ENCODE data around the gene BTF3. TPM values are rescaled to one million over a fixed set of nuclear protein-coding genes. Genes with fewer than 3 reads are reported as not detected.

Gene BTF3
- total and polyA plus RNA-seq, 2 experiments from 2014 or later = 506 to 1,148 TPM

- H3K4me3 Mint-ChIP-seq = peak overlapping the region; percentile 58
Measured at GRCh38 chr5:73452215-73452614, 46.0 kb upstream of the BTF3 start.

More at GRCh38 chr5:73452215-73452614, 46.0 kb upstream of the BTF3 start:
- H3K4me2 ChIP-seq = peak overlapping the region; percentile 78
- no peaks in the 10 kb centered on the region; the same call in 2 of the 3 replicates for H3K9me3 Mint-ChIP-seq
- H3K27ac ChIP-seq (ENCODE audit: low read depth) = no peak overlapping the region
- peaks cover 5% of the 10 kb centered on the region; the same call in 1 of the 2 replicates for H3F3A ChIP-seq (replicated peaks; ENCODE audit: low read depth)
- no peak for ATAC-seq
- H3K27me3 Mint-ChIP-seq (ENCODE audit: insufficient read depth, low read depth, poor library complexity) = peaks cover 56% of the 10 kb centered on the region
- peak overlapping the region; percentile 51 for H3K4me3 ChIP-seq
- H4K20me1 ChIP-seq (replicated peaks; ENCODE audit: insufficient read depth) = no peaks in the 10 kb centered on the region
- peaks cover 26% of the 10 kb centered on the region for H3K4me1 ChIP-seq (ENCODE audit: insufficient read depth)
- H2AFZ ChIP-seq = no peak overlapping the region
- H3K4me1 Mint-ChIP-seq = peaks cover 22% of the 10 kb centered on the region; the same call in 2 of the 3 replicates
- H3K79me2 ChIP-seq (replicated peaks; ENCODE audit: insufficient read depth) = no peaks in the 10 kb centered on the region
- no peaks in the 10 kb centered on the region for H3K36me3 ChIP-seq (ENCODE audit: insufficient read depth)
- H3K27ac Mint-ChIP-seq = no peak overlapping the region
- H3K9me2 ChIP-seq (ENCODE audit: insufficient read depth) = no peaks in the 10 kb centered on the region
- DNase-seq (ENCODE audit: low spot score) = no peak
- no peak for TF ChIP-seq EZH2phosphoT487 (IDR thresholded peaks at IDR 0.05; ENCODE audit: unreplicated experiment)
- no peak for TF ChIP-seq STAT1 (IDR thresholded peaks at IDR 0.05; ENCODE audit: unreplicated experiment)
- TF ChIP-seq POLR2AphosphoS5 (IDR thresholded peaks at IDR 0.05; ENCODE audit: low read depth) = no peak
- TF ChIP-seq CREB1 (CRISPR knock-in tag; IDR thresholded peaks at IDR 0.05; ENCODE audit: low read depth) = no peak
- TF ChIP-seq NANOG (IDR thresholded peaks at IDR 0.05; ENCODE audit: borderline replicate concordance) = no peak
- no peak for TF ChIP-seq EZH2 (IDR thresholded peaks at IDR 0.05; ENCODE audit: low read depth, unreplicated experiment)
- no peak for TF ChIP-seq ZNF331 (CRISPR knock-in tag; IDR thresholded peaks at IDR 0.05; ENCODE audit: low read depth)
- TF ChIP-seq, protein P1, sequence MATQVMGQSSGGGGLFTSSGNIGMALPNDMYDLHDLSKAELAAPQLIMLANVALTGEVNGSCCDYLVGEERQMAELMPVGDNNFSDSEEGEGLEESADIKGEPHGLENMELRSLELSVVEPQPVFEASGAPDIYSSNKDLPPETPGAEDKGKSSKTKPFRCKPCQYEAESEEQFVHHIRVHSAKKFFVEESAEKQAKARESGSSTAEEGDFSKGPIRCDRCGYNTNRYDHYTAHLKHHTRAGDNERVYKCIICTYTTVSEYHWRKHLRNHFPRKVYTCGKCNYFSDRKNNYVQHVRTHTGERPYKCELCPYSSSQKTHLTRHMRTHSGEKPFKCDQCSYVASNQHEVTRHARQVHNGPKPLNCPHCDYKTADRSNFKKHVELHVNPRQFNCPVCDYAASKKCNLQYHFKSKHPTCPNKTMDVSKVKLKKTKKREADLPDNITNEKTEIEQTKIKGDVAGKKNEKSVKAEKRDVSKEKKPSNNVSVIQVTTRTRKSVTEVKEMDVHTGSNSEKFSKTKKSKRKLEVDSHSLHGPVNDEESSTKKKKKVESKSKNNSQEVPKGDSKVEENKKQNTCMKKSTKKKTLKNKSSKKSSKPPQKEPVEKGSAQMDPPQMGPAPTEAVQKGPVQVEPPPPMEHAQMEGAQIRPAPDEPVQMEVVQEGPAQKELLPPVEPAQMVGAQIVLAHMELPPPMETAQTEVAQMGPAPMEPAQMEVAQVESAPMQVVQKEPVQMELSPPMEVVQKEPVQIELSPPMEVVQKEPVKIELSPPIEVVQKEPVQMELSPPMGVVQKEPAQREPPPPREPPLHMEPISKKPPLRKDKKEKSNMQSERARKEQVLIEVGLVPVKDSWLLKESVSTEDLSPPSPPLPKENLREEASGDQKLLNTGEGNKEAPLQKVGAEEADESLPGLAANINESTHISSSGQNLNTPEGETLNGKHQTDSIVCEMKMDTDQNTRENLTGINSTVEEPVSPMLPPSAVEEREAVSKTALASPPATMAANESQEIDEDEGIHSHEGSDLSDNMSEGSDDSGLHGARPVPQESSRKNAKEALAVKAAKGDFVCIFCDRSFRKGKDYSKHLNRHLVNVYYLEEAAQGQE (IDR thresholded peaks at IDR 0.05; ENCODE audit: unreplicated experiment) = no peak
- TF ChIP-seq, protein P2, sequence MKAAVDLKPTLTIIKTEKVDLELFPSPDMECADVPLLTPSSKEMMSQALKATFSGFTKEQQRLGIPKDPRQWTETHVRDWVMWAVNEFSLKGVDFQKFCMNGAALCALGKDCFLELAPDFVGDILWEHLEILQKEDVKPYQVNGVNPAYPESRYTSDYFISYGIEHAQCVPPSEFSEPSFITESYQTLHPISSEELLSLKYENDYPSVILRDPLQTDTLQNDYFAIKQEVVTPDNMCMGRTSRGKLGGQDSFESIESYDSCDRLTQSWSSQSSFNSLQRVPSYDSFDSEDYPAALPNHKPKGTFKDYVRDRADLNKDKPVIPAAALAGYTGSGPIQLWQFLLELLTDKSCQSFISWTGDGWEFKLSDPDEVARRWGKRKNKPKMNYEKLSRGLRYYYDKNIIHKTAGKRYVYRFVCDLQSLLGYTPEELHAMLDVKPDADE (IDR thresholded peaks at IDR 0.05) = no peak
- TF ChIP-seq CTCF (conservative IDR thresholded peaks at IDR 0.05; ENCODE audit: low read depth in 2 of 2) = no peak
- TF ChIP-seq JUNB (IDR thresholded peaks at IDR 0.05; ENCODE audit: unreplicated experiment) = no peak
- no peak for TF ChIP-seq ZNF114 (CRISPR knock-in tag; IDR thresholded peaks at IDR 0.05)
- no peak for TF ChIP-seq ZNF462 (CRISPR knock-in tag; IDR thresholded peaks at IDR 0.05)
- peaks cover 65% of the 10 kb centered on the region for H3K27me3 ChIP-seq (ENCODE audit: insufficient read depth)
- no peaks in the 10 kb centered on the region; the same call in 2 of the 3 replicates for H3K36me3 Mint-ChIP-seq (ENCODE audit: low read depth)
